GM18508 (cell line): ENCODE results near the gene C17orf67.

Experiments
- ATAC-seq: cut with Tn5 transposase; IDR thresholded peaks from one replicate; pipeline ENCODE4 v1.9.1; 2021; ENCODE audit warnings: moderate number of reproducible peaks; ENCODE audit not compliant: insufficient read depth, unreplicated experiment

C17orf67 gene

DNA sequence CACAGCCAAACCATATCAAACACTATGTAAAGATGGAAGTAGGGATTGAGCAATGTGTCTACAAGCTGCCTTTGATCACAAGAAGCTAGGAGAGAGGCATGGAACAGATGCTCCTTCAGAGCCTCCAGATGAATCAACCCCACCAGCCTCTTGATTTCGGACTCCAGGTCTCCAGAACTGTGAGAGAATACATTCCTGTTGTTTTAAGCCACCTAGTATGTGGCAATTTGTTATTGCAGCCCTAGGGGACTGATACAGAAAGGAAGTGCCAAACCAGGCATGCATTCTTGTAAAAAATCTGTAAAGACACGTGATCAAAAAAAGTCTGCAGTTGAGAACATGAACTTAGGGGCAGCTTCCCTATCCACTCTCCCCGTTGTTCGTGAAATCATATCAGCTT lies 91.1 kb downstream of the C17orf67 start:
- no peak for ATAC-seq
